DND-41 (cell line): ENCODE data around the gene KLF13.

Experiments
- CTCF ChIP-seq: IDR thresholded peaks from 2 replicates; pipeline ENCODE4 v1.5.1; 2012; ENCODE audit warnings: borderline replicate concordance, low read length, moderate library complexity, mild to moderate bottlenecking; ENCODE audit not compliant: poor library complexity, severe bottlenecking; ENCODE audit errors: extremely low read depth
- EZH2 ChIP-seq: IDR thresholded peaks from 3 replicates; pipeline ENCODE4 v1.6.1; 2012; ENCODE audit warnings: borderline replicate concordance, low read depth, mild to moderate bottlenecking, moderate library complexity, low read length, inconsistent platforms; ENCODE audit not compliant: severe bottlenecking

- TF ChIP-seq CTCF (no peak), EZH2 (no peak)
Measured at GRCh38 chr15:31358163-31358562, 31.5 kb downstream of the KLF13 start.
